GM19438 (cell line): Measurements from ENCODE around the gene ANO6.

ENCODE experiments used
- ATAC-seq: cut with Tn5 transposase; IDR thresholded peaks from one replicate; pipeline ENCODE4 v1.9.1; 2021; ENCODE audit warnings: low read depth; ENCODE audit not compliant: unreplicated experiment

ANO6 gene

DNA sequence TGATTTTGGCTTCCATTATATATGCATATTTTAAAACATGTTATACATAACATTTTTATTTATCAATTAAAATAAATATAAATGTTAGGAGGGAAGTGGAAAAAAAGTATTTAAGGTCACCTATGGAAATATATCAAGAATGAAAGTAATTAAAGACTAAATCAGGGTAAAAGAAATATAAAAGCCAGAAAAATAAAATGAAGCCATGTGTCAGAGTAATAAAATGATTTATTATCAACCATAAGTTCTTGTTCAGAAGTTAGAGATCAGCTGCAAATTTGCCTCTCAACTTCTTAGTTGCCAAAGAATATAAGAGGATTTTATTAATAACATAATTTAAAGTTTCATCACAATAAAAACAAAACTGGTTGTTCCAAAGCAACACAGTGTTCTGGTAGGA lies 121.9 kb downstream of the ANO6 start:
- no peak for ATAC-seq

DNA sequence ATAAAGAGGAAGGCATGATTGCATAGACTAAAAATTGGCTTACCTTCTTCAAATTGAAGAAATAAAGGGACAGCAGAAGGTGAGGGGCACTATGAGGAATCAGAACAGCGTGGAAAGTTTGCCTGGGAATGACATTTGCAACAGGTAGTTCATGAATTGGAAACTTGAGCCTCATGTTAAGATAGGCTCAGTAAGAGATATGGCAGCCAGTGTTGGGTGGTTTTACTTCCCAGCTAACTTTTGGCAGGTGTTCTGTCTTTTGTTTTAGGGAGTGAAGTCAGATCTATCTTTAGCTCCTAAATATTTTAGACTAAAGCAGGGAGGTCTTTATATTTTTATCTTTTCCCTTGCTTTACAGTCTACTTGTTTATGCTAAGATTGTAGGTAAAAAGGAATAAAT lies 122.4 kb downstream of the ANO6 start:
- ATAC-seq = no peak

DNA sequence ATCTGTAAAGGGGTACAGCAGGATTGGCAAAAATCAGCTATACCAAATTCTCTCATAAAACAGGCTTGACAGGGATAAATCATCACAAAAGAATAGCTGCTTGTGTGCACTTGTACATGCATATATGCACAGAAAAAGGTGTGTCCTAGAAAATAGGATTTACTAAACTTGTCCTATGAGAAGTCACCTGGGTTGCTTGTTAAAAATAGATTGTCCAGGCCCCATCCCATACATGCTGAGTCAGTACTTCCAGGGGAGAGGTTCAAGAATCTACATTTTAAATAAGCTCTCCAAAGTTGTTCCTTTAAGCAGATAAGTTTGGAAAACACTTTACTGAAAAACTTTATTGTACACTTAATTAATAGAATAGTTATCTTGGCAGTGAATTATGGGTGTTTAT lies 123.1 kb downstream of the ANO6 start:
- no peak for ATAC-seq

DNA sequence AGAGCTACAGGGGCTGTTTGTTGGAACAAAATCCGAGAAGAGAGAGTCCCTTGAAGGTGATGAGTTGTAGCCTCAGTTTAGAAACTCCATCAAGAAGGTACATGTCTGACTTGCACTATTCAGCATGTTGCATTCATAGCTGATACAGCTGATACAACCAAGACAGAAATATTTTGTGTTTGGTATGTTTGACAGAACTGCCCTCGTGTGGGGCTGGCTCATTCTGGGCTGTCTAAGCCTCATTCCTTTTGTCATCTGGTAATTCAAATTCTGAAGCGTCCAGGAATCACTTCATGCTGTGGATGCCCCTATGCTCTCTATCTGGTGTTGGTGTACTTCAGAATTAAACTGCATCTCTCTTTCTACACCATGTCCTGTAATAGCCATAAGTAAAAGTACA lies 126.3 kb downstream of the ANO6 start:
- ATAC-seq = no peak

DNA sequence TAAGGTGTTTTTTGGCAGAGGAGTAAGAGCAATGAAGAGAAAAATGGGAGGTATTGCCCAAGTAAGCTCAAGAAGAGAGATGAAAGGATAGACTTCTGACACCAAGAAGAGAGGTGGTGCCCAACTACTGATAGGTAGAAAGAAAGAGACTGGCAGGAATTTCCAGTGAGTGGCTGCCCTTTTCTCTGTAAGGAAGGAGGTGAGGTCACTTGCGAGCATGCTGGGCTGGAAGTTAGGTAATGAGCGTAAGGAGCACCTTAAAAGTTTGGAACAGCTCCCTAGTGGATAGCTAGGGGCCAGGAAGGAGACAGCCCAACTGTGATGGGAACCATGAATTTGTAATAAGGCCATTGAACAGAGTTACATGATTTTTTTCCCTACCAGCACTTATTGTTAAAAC lies 127.0 kb downstream of the ANO6 start:
- no peak for ATAC-seq

DNA sequence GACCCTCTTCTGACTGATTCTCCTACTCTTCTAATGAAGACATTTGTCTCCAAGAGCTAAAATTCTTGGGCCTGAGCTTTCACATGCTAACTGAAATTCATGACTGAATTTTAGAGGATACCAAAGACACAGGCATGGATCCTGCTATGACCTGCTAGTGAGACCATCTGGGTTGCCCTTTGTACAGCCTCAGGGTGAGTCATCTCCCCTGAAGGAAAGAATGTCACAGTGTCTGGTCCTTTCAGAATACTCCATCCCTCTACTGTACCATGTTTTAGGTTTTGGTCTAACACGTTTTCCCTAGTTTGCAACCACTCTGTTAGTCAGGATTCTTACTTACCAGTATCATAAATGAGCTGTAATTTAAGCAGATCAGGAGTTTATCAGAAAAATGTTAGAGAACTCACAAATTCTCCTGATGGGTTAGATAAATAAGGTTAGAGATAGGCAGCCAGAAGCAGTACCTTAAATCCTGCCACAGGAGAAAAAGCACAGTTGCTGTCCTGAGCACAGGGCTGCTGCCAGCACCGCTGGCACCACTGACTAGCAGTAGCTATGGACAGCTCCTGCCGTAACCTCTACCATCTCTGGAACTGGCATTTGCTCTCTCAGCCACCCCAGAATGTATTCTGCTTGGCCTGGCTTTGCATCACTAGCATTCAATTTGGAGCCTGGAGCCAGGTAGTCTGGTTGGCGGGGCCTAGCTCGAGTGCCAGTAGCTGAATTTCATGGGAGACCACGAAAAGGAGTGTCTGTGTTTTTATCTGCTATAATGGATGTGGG lies 127.6 kb downstream of the ANO6 start:
- no peak for ATAC-seq

DNA sequence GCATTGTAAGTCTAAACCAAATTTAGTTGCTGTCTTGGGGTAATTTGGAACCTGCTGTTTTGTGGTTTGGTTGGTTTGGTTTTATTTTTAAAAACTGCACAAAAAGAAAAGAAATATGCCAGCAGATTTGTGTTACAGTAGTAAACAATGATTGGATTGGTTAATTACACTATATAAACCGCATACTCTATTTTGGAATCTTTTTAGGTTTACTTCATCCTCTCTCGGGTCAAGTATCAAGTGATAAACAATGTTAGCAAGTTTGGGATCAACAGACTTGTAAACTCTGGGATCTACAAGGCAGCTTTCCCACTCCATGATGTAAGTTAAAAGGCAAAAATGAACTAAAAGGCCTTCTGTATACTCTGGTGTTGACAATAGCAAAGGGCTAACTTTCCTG lies 132.4 kb downstream of the ANO6 start:
- no peak for ATAC-seq

DNA sequence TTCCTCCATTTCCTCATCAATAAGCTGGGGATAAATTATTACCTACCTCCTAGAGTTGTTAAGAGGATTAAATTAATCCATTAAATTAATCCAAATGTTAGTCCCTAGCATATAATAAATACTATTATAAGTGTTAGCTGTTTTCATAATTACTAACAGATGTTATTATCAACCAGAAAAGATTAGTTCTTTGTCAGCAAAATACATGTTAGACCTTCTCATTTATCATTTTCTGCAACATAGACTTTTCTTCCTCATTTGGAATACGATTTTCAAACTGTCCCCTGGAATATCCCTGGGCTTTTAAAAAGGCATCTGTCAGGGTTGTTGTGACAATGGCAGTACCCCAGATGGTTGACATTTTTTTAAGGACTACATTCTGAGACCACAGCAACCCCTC lies 133.1 kb downstream of the ANO6 start:
- no peak for ATAC-seq

DNA sequence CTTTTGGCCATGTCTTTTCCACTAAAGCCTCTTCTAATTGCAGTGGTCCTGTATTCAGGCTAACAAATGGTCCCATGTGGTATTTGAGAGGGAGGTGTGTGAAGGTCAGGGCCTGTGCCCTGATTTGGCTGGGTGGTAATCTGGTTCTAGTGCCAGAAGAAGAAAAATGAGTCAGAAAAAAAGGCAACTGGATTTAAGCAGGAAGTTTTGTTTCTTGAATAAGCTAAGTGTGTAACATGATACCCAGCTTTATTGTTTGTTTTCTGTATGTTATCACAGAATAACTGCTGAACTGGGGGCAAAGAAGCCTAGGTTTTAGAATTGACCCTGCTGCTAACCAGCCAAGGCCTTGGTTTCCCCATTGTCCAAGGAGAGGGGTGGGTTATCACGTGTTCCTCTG lies 134.0 kb downstream of the ANO6 start:
- no peak for ATAC-seq

DNA sequence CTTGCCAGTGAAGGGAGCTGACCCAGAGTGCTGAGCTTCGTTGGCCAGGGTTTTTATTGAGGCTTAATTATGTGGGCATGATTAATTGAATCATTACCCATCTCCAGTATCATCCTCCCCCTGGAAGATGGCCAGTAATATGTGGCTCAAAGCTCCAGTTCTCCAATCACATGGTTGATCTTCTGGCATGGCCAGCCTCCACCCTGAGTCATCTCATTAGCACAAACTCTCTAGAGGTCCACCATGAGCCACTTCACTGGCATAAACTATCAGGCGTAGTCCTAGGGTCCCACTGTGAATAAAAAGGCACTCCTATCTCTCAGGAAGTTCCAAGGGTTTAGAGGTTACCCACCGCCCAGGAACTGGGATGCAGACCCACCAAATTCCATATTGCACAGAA lies 135.0 kb downstream of the ANO6 start:
- ATAC-seq = no peak

DNA sequence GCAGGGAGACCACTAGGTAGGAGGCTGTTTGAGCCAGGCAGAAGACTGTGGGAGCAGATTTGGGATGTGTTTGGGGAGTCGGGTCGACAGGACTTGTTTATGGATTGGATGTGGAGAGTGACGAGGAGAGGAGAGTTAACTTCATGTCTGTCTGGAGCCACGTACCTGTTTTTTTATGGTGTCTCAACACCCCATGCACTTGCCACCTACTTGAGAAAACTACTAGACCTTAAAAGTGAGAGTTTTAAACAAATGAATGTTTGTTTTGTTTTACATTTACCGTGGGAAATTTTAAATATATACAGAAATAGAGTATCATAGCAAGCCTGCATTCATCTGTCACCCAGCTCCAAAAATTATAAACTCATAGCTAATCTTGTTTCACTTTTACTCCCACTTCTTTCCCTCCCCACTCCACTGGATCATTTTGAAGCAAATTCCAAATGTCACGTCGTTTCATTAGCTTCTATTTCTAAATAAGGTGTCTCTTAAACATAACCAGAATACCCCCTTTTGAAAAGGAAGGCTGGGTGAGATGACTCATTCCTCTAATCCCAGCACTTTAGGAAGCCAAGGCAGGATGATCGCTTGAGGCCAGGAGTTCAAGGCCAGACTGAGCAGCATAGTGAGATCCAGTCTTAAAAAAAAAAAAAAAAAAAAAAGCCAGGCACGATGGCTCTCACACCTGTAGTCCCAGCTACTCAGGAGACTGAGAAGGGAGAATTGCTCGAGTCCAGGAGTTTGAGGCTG lies 136.2 kb downstream of the ANO6 start:
- no peak for ATAC-seq

DNA sequence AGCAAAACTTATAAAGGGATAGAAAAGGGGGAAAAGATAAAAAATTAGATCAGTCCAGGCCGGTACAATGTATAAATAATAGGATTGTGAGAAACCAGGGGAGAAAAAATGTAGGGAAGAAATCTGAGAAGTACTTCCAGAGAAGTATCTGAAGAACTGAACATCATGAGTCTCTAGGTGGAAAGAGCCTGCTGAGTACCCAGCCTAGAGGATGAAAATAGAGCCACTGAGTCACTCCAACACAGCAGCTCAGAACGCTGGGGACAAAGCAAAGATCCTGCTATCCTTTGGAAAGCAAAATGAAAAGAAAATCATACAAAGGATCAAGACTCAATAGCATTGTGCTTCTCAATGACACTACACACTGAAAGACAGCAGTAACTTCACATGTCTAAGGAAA lies 138.0 kb downstream of the ANO6 start:
- ATAC-seq = no peak

DNA sequence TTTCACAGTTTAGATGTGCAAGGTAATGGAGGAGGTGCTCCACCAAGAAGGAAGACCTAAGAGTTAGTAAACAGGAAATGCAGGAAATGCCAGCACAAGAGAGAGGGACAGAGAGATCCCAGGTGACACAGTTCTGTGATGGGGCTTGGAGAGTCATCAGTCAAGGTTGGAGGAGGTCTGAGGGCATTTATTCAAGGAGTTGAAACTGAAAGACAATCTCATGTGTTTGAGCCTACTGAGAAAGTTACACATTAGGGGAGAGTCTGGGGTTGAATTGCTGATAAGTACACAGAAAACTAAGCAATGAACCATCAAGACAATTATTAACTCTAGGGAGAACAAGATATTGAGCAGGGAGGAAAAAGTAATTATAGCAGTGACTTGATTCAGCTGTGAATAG lies 138.5 kb downstream of the ANO6 start:
- ATAC-seq = peak; percentile 96

DNA sequence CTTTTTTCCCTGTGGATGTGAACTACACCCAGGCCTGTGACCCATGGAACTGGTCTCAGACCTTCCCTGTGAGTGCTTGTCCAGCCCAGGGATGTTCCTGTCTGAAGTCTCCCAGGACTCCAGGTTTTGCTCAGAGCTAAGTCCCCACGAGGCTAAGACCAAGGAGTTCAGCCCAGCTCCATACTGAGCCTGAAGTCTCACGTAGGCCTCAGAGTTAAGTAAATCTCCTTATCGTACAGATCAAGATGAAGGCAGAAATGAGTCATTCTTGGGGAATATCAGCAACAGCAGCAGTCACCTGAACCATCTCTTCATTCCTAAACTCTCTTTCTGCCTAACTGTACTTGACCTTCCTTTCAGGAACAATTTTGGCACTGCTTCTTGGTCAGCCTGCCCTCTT lies 139.8 kb downstream of the ANO6 start:
- ATAC-seq = no peak

DNA sequence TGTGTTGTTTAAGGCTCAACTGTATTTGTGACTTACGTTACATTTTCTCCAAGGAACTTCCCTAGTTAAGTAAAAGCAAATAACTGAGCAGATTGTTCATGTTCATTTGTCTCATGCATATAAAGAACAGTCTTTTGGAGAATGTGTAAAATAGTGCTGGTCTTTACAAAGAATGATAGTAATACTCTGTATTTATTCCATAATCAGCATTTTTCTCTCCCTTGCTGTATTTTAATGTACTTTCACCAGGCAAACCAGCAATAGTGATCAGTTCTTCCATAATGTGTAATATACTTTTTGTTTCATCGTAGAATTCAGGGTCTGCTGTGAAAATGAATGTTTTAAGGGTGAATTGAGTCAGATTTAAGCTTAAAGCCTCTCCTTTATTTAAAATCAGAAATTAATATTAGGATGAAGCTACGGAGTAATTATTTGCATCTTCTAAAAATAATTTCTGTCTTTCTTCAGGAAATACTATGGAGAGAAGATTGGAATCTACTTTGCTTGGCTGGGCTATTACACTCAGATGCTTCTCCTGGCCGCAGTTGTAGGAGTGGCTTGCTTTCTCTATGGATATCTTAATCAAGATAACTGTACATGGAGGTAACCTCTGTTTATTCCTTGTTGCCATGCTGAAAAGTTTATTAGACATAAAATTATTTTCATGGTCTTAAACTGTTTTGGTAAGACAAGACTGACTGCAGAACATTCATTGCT lies 141.1 kb downstream of the ANO6 start:
- ATAC-seq = no peak

DNA sequence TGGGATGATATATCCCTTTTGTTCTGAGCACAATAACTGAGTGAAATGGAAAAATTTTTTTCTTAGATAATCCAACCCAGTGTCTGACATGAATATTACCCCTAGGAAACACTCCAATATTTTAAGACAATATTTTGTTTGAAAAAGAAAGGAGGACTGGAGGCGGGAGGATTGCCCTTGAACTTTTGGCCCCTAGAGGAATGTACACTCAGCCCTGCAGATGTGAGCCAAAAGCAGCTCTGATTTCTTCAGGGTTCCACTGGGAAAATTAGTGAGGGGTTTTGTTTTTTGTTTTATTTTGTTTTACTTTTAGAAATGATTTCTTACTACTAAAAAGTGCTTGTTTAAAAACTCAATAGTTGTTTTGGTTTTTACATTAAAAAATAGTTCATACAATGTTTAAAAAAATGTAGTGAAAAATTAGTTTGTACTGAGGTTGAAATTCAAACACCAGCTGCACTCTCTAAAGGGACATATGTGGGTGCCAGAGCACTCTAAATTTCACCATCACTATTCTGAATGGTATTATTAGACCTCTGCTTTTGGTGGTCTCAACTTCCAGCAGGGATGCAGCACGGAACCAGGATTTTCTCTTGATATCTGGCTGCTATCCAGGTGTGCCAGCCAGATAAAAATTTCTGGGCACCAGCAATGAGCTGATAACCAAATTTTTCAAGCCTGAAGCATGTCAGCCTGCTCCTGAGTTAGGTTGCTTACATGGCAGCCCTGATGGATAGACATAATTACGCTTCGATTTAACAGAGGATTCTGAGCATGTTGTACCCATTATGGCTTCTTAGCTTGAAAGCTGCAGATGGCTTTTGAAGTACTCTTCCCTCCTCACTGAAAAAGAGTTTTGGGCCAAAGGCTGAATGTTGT lies 141.9 kb downstream of the ANO6 start:
- no peak for ATAC-seq

DNA sequence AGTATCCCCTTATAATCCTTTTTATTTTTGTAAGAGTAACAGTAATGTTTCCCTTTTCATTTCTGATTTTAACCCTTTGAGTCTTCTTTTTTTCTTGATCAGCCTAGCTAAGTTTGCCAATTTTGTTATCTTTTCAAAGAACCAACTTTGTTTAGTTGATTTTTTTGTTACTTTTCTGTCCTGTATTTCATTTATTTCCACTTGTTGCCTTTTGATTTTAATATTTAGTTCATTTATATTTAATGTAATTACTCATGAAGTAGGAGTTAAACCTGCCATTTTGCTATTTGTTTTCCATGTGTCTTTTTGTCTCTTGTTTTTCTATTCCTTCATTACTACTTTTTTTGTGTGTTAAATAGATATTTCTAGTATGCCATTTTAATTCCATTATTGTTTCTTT lies 146.4 kb downstream of the ANO6 start:
- no peak for ATAC-seq

DNA sequence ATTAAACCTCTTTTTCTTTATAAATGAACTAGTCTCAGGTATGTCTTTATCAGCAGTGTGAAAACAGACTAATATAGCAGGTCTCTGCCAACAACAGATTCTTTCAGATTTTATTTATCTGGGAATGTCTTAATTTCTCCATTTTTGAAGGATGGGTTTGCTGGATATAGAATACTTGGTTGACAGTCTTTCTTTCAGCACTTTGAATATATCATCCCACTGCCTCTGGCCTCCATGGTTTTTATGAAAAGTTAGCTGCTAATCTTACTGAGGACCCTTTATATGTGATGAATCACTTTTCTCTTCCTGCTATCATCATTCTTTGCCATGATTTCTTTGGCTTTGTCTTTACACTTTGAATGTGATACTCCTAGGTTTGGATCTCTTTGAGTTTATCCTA lies 148.0 kb downstream of the ANO6 start:
- no peak for ATAC-seq

DNA sequence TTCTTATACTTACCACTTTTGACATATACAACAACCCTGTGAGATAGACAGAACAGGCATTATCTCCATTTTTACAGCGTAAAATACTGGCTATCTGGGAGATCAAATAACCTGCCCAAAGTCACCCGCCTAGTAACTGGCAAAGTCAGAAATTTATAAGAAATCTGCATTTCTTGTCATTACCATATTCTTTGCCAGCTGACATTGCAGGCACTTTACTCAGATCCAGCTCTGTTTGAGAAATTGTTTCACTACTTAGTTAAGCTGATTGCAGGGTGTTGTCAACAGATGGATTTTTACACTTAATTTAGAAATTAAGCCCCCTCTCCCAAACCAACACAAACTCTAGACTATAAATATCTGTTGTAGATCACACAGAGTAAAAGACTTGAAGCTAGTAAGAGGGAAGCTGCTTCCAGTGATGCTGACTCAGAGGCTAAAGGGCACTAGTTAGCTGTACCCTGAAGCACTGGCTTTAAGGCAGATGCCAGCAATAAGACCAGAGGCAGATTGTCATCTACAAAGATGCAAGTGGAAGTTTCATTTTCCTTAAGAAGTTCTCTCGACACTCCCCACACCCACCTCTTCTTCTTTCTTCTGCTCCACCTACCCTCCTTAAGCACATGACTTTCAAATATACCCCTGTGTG lies 153.1 kb downstream of the ANO6 start:
- ATAC-seq = no peak

DNA sequence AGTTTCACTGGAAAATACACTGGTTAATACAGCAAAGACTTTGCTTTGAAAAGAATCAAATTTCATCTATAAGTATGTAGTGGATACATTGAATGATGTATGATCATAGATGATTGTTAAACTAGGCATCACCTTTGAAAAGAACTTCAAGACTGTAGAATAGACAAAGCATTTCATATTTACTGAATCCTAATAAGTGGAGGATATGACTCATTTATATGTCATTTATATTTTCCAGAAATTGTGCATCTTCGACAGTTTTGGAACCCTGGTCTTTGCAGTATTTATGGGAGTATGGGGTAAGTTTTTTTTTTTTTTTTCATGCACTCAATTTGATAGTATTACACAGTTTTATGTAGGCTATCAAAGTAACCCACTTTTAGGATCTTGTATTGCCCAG lies 161.9 kb downstream of the ANO6 start:
- ATAC-seq = no peak
